PC-3 (cell line): ENCODE data around the gene DHCR7.

Source experiments
- CTCF ChIP-seq: fragments of 300-600 bp; sonication (generic); conservative IDR thresholded peaks from 2 replicates; pipeline ENCODE4 v1.5.1; 2017; ENCODE audit warnings: antibody characterized with exemption, low read depth, mild to moderate bottlenecking, low read length
- EZH2 ChIP-seq: fragments of 300-600 bp; sonication (generic); IDR thresholded peaks from one replicate; pipeline ENCODE4 v1.6.1; 2017; ENCODE audit warnings: antibody characterized with exemption, mild to moderate bottlenecking, low read length; ENCODE audit not compliant: unreplicated experiment
- EZH2phosphoT487 ChIP-seq: fragments of 300-600 bp; sonication (generic); IDR thresholded peaks from 2 replicates; pipeline ENCODE4 v1.6.1; 2018; ENCODE audit warnings: mild to moderate bottlenecking, antibody characterized with exemption, low read length, borderline replicate concordance

- no peak for TF ChIP-seq CTCF
- TF ChIP-seq EZH2phosphoT487: no peak
- TF ChIP-seq EZH2: no peak
These were observed 26.1 kb upstream of the DHCR7 start for GRCh38 chr11:71474141-71474770.
